HUES48 (cell line): ENCODE results near the gene BTBD9.

Source experiments
- H3K27ac ChIP-seq: one replicate; pipeline ENCODE4 v1.7.0; 2013; ENCODE audit warnings: low read depth, low read length, inconsistent platforms
- H3K27me3 ChIP-seq: 2 replicates; pipeline ENCODE4 v1.6.1; 2013; ENCODE audit warnings: mild to moderate bottlenecking, low read length; ENCODE audit not compliant: control insufficient read depth, insufficient read depth
- H3K36me3 ChIP-seq: 2 replicates; pipeline ENCODE4 v1.6.1; 2013; ENCODE audit warnings: low read length; ENCODE audit not compliant: control insufficient read depth, insufficient read depth
- H3K4me1 ChIP-seq: 2 replicates; pipeline ENCODE4 v1.6.1; 2013; ENCODE audit warnings: mild to moderate bottlenecking, low read length; ENCODE audit not compliant: control insufficient read depth, insufficient read depth
- H3K4me3 ChIP-seq: 2 replicates; pipeline ENCODE4 v1.5.1; 2013; ENCODE audit warnings: mild to moderate bottlenecking, low read depth, low read length
- H3K9ac ChIP-seq: 2 replicates; pipeline ENCODE4 v1.6.1; 2013; ENCODE audit warnings: mild to moderate bottlenecking, low read depth, low read length, moderate library complexity
- H3K9me3 ChIP-seq: 2 replicates; pipeline ENCODE4 v1.6.1; 2013; ENCODE audit warnings: low read length; ENCODE audit not compliant: control insufficient read depth, insufficient read depth

Gene BTBD9

DNA sequence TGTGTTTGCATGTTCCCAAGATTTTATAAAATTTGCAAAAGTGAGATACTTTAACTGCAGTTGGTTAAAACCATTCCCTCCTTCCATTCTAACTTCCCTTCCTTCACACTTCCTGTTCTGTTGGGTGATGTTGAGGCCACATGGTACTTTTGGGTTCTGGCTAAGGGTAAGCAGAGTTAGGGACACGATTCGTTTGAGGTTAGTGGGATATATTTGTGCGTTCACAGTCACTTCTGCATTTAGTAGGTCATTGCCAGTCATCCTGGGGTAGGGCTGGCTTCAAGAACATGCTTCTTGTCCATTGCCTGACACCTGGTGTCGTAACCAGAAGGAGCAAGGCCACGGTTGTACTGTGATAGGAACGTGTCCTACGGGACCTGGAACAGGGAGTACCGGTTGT is 480.1 kb downstream of the BTBD9 start:
- H3K4me3 ChIP-seq = no peak overlapping the region
- no peaks in the 10 kb centered on the region for H3K36me3 ChIP-seq
- no peak overlapping the region for H3K9ac ChIP-seq
- no peaks in the 10 kb centered on the region for H3K27me3 ChIP-seq
- no peak overlapping the region for H3K27ac ChIP-seq
- no peaks in the 10 kb centered on the region for H3K4me1 ChIP-seq
- H3K9me3 ChIP-seq = no peaks in the 10 kb centered on the region

DNA sequence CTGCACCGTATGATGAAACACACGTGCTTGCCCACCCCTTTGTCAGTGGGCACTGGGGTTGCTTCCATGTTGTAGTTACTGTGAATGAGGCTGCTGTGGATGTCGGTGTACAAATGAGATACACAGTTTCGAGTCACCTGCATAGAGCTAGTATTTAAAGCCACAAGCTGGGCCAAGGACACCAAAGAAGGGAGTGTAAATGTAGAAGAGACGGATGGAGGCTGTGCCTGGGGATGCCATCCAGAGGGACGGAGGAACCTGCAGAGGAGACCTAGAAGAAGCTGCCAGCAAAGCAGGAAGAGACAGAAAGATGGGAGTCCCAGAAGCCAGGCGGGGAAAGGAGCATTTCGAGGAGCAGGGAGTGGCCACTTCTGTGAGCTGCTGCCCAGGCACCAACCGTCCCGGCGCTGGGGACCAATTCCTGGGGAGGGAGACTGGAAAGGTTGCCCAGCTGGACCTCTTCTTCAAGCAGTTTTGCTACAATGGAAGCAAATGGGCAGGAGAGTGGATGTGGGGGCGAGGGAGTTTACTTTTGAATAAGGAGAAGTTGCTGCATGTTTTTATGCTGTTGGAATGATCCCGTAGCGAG is 480.9 kb downstream of the BTBD9 start:
- Histone ChIP-seq H3K27me3 (no peaks in the 10 kb centered on the region), H3K36me3 (no peaks in the 10 kb centered on the region), H3K4me3 (no peak overlapping the region), H3K9ac (no peak overlapping the region), H3K9me3 (no peaks in the 10 kb centered on the region), H3K27ac (no peak overlapping the region), H3K4me1 (no peaks in the 10 kb centered on the region)

DNA sequence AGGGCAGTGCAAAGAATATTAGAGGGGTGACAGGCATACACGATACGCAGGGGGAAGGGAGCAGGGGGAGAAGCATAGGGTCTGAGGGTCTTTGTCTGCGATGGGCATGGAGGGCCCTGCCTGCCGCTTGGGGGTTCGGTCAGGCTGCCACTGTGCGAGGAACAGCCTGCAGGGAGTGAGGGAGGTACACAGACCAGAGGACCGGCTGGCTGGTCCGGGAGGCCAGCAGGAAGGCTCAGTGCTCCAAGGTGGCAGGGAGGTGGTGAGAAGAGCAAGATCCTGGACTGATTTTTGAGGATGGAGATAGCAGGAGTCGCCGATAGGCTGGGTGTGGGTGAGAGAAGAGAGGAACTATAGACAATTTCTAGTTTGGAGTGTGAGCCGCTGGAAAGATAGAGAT is 481.8 kb downstream of the BTBD9 start:
- Histone ChIP-seq H3K9ac (no peak overlapping the region), H3K27me3 (no peaks in the 10 kb centered on the region), H3K4me3 (no peak overlapping the region), H3K36me3 (no peaks in the 10 kb centered on the region), H3K27ac (no peak overlapping the region), H3K9me3 (no peaks in the 10 kb centered on the region), H3K4me1 (no peaks in the 10 kb centered on the region)

DNA sequence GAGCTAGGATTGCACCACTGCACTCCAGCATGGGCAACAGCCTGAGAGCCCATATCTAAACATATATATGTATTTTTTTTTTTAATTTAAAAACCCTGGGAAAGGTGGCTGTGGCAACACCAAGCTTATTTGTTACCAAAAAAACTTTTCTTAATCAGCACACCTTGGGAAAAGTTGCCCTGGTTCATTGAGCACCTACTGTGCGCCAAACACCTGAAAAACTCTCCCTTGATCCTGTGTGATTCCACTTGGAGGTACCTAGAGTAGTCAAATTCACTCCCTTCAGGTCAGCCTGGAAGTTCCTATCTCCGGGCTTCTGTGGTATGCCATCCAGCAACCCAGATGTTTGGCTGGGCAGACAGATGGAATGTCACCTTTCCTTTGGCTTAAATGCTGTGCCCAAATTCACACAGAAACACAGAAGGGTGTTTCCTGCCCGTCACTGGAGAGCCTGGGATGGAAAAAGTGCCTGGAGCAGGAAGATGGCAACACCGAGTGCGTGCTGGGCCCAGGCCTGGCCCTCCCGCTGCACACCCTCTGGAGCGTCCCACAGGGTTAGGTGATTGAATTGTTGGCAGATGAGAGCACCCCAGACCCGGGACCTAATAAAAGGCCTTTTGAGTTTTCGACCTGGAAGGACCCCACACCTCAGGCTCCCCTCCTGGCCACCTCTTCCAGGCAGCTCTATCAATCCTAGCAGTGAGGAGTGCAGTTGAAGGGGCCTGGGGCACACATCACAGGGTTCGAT is 482.7 kb downstream of the BTBD9 start:
- Histone ChIP-seq H3K4me1 (no peaks in the 10 kb centered on the region), H3K9me3 (no peaks in the 10 kb centered on the region), H3K4me3 (no peak overlapping the region), H3K36me3 (0 out of 2 replicates have a peak, but pooled peaks cover 3% of the 10 kb centered on the region), H3K27me3 (no peaks in the 10 kb centered on the region), H3K9ac (no peak overlapping the region), H3K27ac (no peak overlapping the region)

DNA sequence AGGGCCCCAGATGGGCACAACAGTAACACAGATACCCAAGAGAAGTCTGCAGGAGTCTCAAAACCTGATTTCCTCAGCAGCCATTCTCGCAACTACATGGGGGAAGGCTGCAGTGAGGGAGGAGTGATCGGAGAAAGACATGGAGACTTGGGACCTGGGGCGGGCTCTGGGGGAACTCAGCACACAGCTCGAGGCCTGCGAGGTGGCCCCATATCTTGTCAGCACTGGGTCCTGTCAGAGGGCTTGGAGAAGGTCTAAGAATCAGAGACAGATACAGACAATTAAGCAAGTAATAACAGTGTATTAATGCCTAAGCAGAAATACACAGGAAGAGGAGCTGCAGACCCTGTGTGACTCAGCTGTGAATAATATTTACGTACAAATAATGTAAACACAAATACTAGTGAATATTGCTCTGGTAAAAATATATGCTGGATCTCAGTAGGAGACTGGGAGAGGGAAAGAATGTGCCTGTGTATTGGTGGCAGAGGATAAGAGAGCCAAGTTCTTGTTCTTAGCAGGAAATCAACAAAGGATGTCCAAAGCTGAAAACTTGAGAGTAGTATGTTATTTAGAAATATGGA is 484.0 kb downstream of the BTBD9 start:
- Histone ChIP-seq H3K27ac (no peak overlapping the region), H3K4me3 (no peak overlapping the region), H3K9ac (no peak overlapping the region), H3K27me3 (no peaks in the 10 kb centered on the region), H3K4me1 (no peaks in the 10 kb centered on the region), H3K9me3 (no peaks in the 10 kb centered on the region), H3K36me3 (0 out of 2 replicates have a peak, but pooled peaks cover 3% of the 10 kb centered on the region)

DNA sequence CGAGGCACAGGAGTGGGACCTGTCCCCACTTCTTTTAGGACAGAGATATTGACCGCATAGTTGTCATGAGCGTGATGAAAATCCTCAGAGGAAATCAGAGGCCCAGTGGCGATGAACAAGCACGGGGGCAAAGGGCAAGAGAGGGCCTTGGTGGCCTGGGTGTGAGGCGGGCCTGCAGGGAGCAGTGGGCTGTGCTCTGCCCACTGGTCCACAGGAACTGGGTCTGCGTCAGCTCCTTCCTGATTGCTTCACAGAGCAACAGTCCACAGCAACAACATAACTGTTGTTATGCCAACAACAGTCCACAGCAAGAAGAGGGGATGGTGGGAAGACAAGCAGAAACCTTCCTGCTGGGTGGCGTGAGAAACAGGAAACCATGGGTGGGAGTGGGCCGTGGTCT is 484.6 kb downstream of the BTBD9 start:
- Histone ChIP-seq H3K9me3 (no peaks in the 10 kb centered on the region), H3K9ac (no peak overlapping the region), H3K27me3 (no peaks in the 10 kb centered on the region), H3K4me3 (no peak overlapping the region), H3K36me3 (0 out of 2 replicates have a peak, but pooled peaks cover 3% of the 10 kb centered on the region), H3K27ac (no peak overlapping the region), H3K4me1 (no peaks in the 10 kb centered on the region)

DNA sequence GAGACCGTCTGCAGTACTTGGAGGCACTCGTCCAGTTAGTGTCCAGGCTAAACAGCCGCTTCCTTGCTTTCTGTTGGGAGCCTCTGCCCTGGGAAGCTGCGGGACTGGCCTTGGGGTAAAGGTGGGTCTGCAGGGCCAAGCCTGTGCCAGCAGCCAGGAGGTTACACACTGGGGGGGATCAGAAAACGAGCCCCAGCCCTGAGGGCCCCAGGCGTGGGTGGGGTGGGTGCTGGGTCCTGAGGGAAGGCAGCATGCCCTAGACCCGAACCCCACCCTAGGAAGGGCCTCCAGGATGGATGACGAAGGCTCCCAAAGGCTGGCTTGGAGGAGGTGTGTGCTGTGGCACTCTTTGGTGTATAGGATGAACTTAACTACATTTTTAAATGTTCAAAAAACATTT is 485.0 kb downstream of the BTBD9 start:
- no peaks in the 10 kb centered on the region for H3K4me1 ChIP-seq
- no peak overlapping the region for H3K9ac ChIP-seq
- H3K4me3 ChIP-seq = no peak overlapping the region
- 0 out of 2 replicates have a peak, but pooled peaks cover 3% of the 10 kb centered on the region for H3K36me3 ChIP-seq
- no peaks in the 10 kb centered on the region for H3K27me3 ChIP-seq
- no peak overlapping the region for H3K27ac ChIP-seq
- H3K9me3 ChIP-seq = no peaks in the 10 kb centered on the region

DNA sequence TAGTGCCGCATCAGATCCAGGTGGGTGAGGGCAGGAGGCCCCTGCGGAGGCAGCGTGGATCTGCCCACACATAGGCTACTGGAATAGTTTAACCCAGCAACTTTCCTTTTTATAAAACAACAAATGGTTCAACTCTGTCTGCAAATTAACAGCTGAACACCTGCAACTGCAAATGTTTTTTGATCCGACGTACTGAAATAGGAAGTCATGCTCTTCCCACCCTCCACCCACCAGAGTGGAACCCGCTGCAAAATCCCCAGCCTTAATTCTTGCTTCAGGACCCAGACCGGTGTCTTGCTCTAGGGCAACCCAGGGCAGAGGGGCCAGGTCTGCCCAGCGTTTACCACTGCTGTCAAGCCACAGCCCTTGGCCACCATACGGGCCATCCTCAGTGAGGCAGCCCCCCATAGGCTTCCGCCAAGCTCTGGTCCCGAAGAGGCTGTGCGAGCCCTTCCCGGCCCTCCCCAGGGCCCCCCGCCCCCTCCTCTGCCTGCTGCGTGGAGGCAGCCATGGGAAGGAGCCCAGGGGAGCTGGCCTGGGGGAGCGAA is 485.9 kb downstream of the BTBD9 start:
- Histone ChIP-seq H3K4me3 (no peak overlapping the region), H3K27me3 (no peaks in the 10 kb centered on the region), H3K36me3 (0 out of 2 replicates have a peak, but pooled peaks cover 3% of the 10 kb centered on the region), H3K9me3 (no peaks in the 10 kb centered on the region), H3K4me1 (no peaks in the 10 kb centered on the region; the same call in 1 of the 2 replicates), H3K9ac (no peak overlapping the region), H3K27ac (no peak overlapping the region)

DNA sequence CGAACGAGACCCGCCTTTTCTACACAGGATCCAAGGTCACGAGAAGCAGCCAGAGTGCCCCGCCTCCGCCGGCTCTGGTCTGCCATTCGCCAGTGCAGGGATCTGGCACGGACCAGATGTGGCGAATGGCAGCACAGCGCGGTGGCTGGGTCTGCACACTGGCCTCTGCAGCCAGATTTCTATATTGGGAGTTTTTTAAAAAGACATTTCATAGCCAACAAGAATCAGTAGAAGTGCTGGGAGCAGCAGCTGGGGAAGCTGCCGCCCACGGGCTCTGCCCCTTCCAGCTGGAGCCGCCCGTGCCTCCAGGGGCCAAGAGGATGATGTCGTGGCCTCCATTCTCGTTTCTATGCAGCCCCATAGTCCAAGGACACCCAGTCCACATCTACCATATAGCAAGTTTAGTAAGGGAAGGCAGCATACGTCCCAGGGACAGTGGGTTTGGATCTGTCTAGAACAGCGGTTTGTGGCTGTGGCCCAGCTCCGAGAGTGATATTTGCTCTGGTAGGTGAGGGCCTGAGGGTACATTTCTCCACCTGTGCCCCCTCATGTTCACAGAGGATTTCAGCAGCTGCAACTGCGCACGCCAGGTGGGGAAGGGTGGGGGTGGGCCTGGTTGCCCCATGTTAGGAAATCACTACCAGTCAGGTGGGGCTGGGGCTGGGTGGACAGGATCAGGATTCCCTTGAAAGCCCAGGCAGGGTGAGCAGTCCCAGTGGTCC is 486.5 kb downstream of the BTBD9 start:
- no peaks in the 10 kb centered on the region; the same call in 1 of the 2 replicates for H3K4me1 ChIP-seq
- H3K27ac ChIP-seq = no peak overlapping the region
- H3K9me3 ChIP-seq = no peaks in the 10 kb centered on the region
- no peak overlapping the region for H3K4me3 ChIP-seq
- H3K9ac ChIP-seq = no peak overlapping the region
- no peaks in the 10 kb centered on the region for H3K27me3 ChIP-seq
- H3K36me3 ChIP-seq = 0 out of 2 replicates have a peak, but pooled peaks cover 3% of the 10 kb centered on the region

DNA sequence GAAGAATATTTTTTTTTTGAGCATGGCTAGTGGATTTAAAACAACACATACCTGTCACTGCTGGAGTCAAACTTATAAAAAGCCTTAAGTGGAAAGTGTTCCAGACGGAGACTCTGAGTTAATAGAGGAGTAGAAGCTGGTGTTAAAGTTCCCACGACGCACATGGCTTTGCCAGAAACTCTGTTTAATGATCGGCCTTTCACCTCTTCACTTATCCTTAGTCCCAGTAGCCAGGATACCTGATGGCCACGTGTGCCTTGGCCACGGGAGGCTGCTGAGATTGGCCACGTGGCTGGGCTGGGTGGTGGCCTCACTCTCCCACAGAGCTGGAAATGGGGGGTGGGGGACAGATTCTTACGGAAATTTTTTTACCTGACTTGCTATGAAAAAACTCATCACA is 487.1 kb downstream of the BTBD9 start:
- Histone ChIP-seq H3K27me3 (no peaks in the 10 kb centered on the region), H3K36me3 (0 out of 2 replicates have a peak, but pooled peaks cover 3% of the 10 kb centered on the region), H3K9me3 (no peaks in the 10 kb centered on the region), H3K9ac (no peak overlapping the region), H3K4me3 (no peak overlapping the region), H3K27ac (no peak overlapping the region), H3K4me1 (no peaks in the 10 kb centered on the region; the same call in 1 of the 2 replicates)
